Smooth muscle cell (in vitro differentiated cells): ENCODE results near the gene CASK. TPM values are rescaled to one million over a fixed set of nuclear protein-coding genes. Genes with fewer than 3 reads are reported as not detected.

Source experiments
- DNase-seq: peaks from one replicate; lab custom pipeline; 2025; ENCODE audit not compliant: unreplicated experiment; lab: John Stamatoyannopoulos, UW
- H2AFZ ChIP-seq: fragments of 200-600 bp; sonication (generic); 2 replicates; pipeline ENCODE4 v1.6.0; 2016; ENCODE audit warnings: antibody characterized with exemption, low read depth, mild to moderate bottlenecking
- H3F3A ChIP-seq: fragments of 200-600 bp; sonication (generic); 2 replicates; pipeline ENCODE4 v1.6.0; 2017; ENCODE audit warnings: antibody characterized with exemption, low read depth
- H3K27ac ChIP-seq: fragments of 200-600 bp; sonication (generic); 2 replicates; pipeline ENCODE4 v1.5.1; 2016; ENCODE audit warnings: low read depth, mild to moderate bottlenecking
- H3K27me3 ChIP-seq: fragments of 200-600 bp; sonication (generic); 2 replicates; pipeline ENCODE4 v1.6.1; 2016; ENCODE audit warnings: low read depth, mild to moderate bottlenecking
- H3K36me3 ChIP-seq: fragments of 200-600 bp; sonication (generic); 2 replicates; pipeline ENCODE4 v1.5.1; 2016; ENCODE audit warnings: low read depth
- H3K4me1 ChIP-seq: fragments of 200-600 bp; sonication (generic); 2 replicates; pipeline ENCODE4 v1.5.1; 2016; ENCODE audit warnings: low read depth
- H3K4me2 ChIP-seq: fragments of 200-600 bp; sonication (generic); 2 replicates; pipeline ENCODE4 v1.6.0; 2016; ENCODE audit warnings: mild to moderate bottlenecking
- H3K4me3 ChIP-seq: fragments of 200-600 bp; sonication (generic); 2 replicates; pipeline ENCODE4 v1.5.1; 2016; ENCODE audit warnings: mild to moderate bottlenecking
- H3K79me2 ChIP-seq: fragments of 200-600 bp; sonication (generic); 2 replicates; pipeline ENCODE4 v1.6.0; 2016; ENCODE audit warnings: low read depth, mild to moderate bottlenecking
- H3K9ac ChIP-seq: fragments of 200-600 bp; sonication (generic); 2 replicates; pipeline ENCODE4 v1.6.0; 2016; ENCODE audit warnings: low read depth
- H3K9me3 ChIP-seq: fragments of 200-600 bp; sonication (generic); replicated peaks from 2 replicates; pipeline ENCODE4 v1.5.1; 2016; ENCODE audit warnings: low read depth
- H4K20me1 ChIP-seq: fragments of 200-600 bp; sonication (generic); 2 replicates; pipeline ENCODE4 v1.6.0; 2016; ENCODE audit warnings: low read depth
- CTCF ChIP-seq: fragments of 200-600 bp; sonication (generic); IDR thresholded peaks from 2 replicates; pipeline ENCODE4 v1.5.1; 2017; ENCODE audit warnings: borderline replicate concordance, mild to moderate bottlenecking, antibody characterized with exemption; ENCODE audit not compliant: insufficient read depth, poor library complexity, severe bottlenecking
- whole genome bisulfite sequencing: methylation state at CpG from one replicate; pipeline ENCODE4 v1.1.7; 2016; ENCODE audit warnings: low lambda C conversion rate; 5-methylcytosine and 5-hydroxymethylcytosine counted together
- polyA plus RNA-seq: library from polyadenylated mRNA; unstranded; fragments of >200 nt; fragmentation: Nextera tagmentation; extraction: Ambion mirVana; gene quantifications from 2 replicates; pipeline ENCODE4 v1.2.1, GENCODE V29; 2016
- total RNA-seq: library from RNA; depleted of rRNA; stranded (reverse); fragments of >200 nt; gene quantifications from 2 replicates; pipeline ENCODE4 v1.2.3, GENCODE V29; 2014

The CASK gene
- total and polyA plus RNA-seq, 2 experiments from 2014 or later, result 49.4 to 97.5 TPM

GRCh38 chrX:41857670-41858069 lies 65.7 kb downstream of the CASK start:
- peaks cover 51% of the 10 kb centered on the region for H4K20me1 ChIP-seq
- no peaks in the 10 kb centered on the region for H3F3A ChIP-seq
- H3K4me2 ChIP-seq, result no peak overlapping the region
- H3K9me3 ChIP-seq, result no peaks in the 10 kb centered on the region
- H3K4me3 ChIP-seq, result no peak overlapping the region
- no peak overlapping the region for H3K27ac ChIP-seq
- 75% methylated on average over 2 of the region's 2 CpGs for WGBS
- H2AFZ ChIP-seq, result no peak overlapping the region
- no peak for DNase-seq
- H3K36me3 ChIP-seq, result no peaks in the 10 kb centered on the region
- H3K9ac ChIP-seq, result no peak overlapping the region
- H3K27me3 ChIP-seq, result no peaks in the 10 kb centered on the region
- H3K79me2 ChIP-seq, result peaks cover 62% of the 10 kb centered on the region
- TF ChIP-seq CTCF, result no peak
- H3K4me1 ChIP-seq, result no peaks in the 10 kb centered on the region

GRCh38 chrX:41846714-41847113 lies 76.6 kb downstream of the CASK start:
- 85% methylated on average over 2 of the region's 2 CpGs for WGBS
- no peaks in the 10 kb centered on the region for H3K4me1 ChIP-seq

GRCh38 chrX:41837270-41837944 lies 85.9 kb downstream of the CASK start:
- no peak overlapping the region for H3K27ac ChIP-seq
- WGBS, result 78% methylated on average over 6 of the region's 6 CpGs
- no peaks in the 10 kb centered on the region for H3K27me3 ChIP-seq
- no peak for DNase-seq
- peaks cover 6% of the 10 kb centered on the region for H3K36me3 ChIP-seq
- no peak overlapping the region for H3K9ac ChIP-seq
- no peaks in the 10 kb centered on the region for H3K9me3 ChIP-seq
- no peaks in the 10 kb centered on the region for H3K79me2 ChIP-seq
- H4K20me1 ChIP-seq, result peaks cover 8% of the 10 kb centered on the region
- no peaks in the 10 kb centered on the region for H3K4me1 ChIP-seq
- no peak overlapping the region for H3K4me3 ChIP-seq
- no peak for TF ChIP-seq CTCF
- H2AFZ ChIP-seq, result no peak overlapping the region
- no peak overlapping the region for H3K4me2 ChIP-seq
- H3F3A ChIP-seq, result no peaks in the 10 kb centered on the region

More at GRCh38 chrX:41846714-41847113, 76.6 kb downstream of the CASK start:
- no peak for TF ChIP-seq CTCF
- H3K79me2 ChIP-seq, result no peaks in the 10 kb centered on the region
- H4K20me1 ChIP-seq, result no peaks in the 10 kb centered on the region
- H3K27ac ChIP-seq, result no peak overlapping the region
- no peaks in the 10 kb centered on the region for H3F3A ChIP-seq
- no peak overlapping the region for H3K4me3 ChIP-seq
- DNase-seq, result no peak
- H2AFZ ChIP-seq, result no peak overlapping the region
- peaks cover 8% of the 10 kb centered on the region for H3K9me3 ChIP-seq
- peaks cover 41% of the 10 kb centered on the region for H3K36me3 ChIP-seq
- H3K9ac ChIP-seq, result no peak overlapping the region
- no peak overlapping the region for H3K4me2 ChIP-seq
- H3K27me3 ChIP-seq, result no peaks in the 10 kb centered on the region

GRCh38 chrX:41828826-41829225 lies 94.5 kb downstream of the CASK start:
- Histone ChIP-seq H3K36me3 (no peaks in the 10 kb centered on the region), H3K4me2 (no peak overlapping the region), H3K79me2 (peaks cover 20% of the 10 kb centered on the region), H3K4me3 (no peak overlapping the region), H3K9me3 (no peaks in the 10 kb centered on the region), H4K20me1 (peaks cover 64% of the 10 kb centered on the region), H3K9ac (no peak overlapping the region), H3K27ac (no peak overlapping the region), H2AFZ (no peak overlapping the region), H3K27me3 (no peaks in the 10 kb centered on the region), H3F3A (no peaks in the 10 kb centered on the region), H3K4me1 (peaks cover 2% of the 10 kb centered on the region)
- TF ChIP-seq CTCF, result no peak
- WGBS, result 78% methylated on average over 1 of the region's 1 CpG
- no peak for DNase-seq
